GM19035 (cell line): ENCODE data around the gene ZBTB40.

Source experiments
- ATAC-seq: cut with Tn5 transposase; IDR thresholded peaks from one replicate; pipeline ENCODE4 v1.9.1; 2021; ENCODE audit not compliant: unreplicated experiment

ZBTB40 gene

DNA sequence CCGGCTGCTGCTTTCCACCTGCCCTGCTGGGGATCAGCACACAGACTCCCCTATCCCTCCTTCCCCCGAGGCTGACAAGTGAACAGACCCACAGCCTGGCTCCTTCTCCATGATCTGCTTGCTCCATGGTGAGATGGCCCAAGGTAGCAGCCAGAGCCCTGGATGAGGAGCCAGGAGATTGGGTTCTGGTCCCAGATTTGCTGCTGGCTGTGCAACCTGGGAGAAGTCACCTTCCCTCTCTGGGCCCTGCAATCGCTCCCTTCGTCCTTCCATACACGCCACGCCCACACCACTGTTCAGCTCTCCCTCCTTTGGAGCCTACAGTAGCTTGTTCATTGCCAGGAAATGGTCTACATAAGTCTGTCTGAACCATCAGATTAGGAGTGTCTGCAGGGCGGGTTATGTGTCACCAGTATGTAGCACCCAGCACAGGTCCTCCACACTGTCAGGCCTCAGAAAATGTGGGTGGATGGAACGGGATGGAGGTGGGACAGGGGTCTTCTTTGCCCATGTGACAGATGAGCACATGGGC lies 102.4 kb downstream of the ZBTB40 start:
- ATAC-seq: no peak

GRCh38 chr1:22555371-22555656 lies 103.7 kb downstream of the ZBTB40 start:
- ATAC-seq: no peak

DNA sequence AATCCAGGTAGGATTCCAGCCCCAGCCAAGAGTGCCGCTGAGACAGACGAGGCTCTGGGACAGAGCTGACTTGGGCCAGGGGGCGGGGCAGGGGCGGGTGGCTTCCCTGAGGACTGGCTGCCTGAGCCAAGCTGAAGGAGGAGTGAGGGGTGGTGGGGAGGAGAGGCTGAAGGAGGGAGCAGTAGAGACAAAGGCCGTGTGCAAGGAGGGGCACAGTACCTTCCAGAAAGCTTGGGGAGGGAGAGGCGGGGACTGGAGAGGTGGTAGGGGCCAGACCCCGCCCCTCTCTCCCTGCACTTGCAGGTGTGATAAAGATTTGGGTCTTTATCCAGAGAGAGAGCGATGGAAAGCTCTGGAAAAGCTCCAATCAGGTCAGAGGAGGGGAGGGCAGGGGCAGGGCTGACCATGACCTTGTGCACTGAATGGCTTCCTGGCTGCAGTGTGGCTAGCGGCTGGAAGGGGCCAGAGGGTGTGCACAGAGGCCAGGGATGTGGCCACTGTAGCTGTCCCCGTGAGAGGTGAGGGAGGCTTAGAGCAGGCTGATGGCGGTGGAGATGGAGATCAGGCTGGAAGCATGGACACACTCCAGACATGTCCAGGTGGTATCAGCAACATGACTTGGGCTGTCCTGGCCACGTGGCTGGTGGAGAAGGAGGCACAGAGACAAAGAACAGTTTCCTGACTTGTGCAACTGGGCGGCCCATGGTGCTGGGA lies 104.9 kb downstream of the ZBTB40 start:
- no peak for ATAC-seq

DNA sequence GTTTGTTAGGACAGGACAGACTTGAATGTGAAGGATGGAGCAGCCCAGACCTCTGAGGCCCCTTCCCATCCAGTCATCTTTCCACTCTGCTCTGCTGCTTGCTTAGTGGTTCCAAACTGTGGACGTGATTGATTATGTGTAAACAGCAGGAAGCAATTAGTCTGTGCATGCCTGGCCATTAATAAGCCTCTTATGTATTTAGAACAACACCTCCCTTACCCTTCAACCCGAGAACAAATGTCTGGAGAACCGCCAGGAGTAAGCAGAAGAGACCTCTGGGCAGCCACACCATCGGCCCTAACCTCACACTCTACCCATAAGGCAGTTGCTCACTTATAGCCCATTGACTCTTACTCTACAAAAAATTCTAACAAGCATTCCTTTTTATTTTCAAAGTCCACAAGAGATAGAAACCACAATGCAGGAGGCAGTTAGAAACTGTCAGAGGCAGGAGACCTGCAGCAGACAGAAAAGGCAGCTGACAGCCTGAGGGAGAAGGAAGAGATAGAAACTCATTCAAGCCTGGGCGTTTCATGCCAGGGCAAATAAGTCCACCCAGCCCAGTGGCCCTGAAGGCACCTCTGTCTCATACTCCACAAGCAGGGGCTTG lies 105.8 kb downstream of the ZBTB40 start:
- no peak for ATAC-seq

DNA sequence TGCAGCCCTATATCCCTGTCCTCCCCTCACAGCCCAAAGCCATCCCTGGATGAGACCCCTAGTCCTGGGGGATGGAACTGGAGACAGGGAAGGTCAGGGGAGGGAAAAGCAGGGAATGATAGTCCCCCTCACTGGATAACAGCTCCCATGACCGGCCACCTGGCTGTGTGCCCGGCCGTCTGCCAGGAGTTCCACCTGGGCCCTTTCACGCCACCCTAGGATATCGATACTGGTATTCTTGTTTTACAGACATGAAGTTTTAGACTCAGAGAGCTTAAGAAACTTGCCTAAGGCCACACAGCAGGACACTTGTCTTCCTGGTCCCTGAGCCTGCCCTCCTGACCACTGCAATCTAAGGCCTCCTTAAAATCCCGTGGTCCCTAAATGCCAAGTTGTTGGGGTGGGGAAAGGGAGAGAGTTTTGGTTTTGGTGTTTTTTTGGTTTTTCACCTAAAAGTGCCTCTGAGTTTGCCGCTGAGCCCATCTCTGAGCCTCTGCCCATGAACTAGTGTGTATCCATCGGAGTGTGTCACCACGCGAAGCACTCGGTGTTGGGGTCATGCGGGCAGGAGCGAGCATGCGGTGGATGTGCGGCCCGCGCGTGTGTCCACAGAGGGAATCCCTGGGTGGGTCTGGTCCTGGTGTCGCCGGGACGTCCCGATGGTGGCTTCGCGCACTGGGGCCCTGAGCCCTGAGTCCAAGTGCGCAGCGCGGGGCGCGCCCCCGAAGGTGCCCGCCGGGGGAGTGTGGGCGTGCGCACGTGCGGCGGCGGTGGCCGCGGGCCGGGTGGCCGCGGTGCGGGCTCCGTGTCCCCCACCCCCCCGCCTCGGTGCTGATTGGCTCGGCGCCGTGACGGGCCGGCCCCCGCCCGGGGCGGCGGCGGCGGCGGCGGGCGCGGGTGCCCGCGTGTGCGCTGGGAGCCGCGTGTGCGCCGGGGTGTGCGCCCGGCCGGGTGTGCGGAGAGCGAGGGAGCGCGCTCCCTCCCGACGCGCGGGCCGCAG lies 111.2 kb downstream of the ZBTB40 start, which contains the start of gene EPHA8:
Gene EPHA8, plus strand, starts transcription at position 906 of the 1,000 bp plus-strand sequence. CDS start 147 bp downstream, outside the sequence.
- ATAC-seq: no peak

DNA sequence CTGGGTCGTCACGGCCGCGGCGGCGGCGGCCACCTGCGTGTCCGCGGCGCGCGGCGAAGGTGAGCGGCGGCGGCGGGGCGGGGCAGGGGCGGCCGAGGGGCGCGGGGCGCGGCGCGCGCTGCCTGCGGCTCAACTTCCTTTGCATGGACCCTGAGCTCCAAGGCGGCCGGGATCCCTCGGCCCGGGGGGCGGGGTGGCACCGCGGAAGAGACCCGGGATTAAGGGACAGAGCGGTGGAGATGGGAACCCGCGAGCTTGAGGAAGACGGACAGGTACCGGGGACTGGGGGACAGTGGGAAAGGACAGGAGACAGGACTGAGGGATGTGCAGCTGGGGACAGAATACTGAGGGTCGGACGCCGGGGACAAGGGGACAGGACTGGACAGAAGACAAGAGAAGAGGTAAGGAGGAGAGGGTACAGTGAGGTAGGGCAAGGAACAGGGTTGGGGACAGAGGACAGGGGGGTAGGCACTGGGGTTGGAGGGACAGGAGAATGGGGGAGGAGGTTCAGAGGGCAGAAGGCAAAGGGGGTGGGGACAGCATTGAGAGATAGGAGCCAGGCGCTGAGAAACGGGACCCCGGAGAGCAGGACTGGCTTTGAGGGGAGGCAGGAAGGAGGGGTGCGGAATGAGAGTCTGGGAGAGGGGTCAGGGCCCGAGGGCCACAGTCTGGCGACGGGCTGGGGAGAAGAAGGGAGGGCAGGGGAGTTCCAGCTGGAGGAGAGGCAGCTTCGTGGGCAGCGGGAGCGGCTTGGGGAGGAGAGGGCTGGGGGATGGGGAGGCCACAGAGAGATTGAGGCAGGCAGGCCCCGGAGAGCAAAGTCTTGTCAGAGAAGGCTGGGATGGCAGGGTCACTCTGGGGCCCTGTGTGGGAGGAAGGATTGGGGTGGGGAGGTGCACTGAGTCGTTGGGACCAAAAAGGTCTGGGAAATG lies 112.3 kb downstream of the ZBTB40 start:
- no peak for ATAC-seq

DNA sequence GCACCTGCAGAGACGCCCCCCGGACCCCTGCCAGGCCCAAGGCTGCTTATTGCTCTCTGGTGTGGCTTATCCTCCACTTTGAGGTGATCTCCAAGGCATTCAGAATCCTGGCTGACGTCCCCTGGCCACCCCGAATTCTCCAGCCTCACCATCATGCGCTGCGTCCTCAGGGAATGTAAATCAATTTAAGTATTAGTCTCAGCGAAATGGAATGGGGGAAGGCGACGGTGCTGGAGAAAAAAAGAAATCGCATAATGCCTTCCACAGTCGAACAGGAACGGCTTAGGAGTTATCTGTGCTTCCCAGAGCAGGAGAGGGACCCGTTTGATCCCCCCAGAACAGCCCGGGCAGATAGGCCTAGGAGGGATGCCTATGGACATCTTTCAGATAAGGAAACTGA lies 114.5 kb downstream of the ZBTB40 start:
- no peak for ATAC-seq

- ATAC-seq: no peak
Measured at GRCh38 chr1:22567197-22567596, 115.5 kb downstream of the ZBTB40 start.

DNA sequence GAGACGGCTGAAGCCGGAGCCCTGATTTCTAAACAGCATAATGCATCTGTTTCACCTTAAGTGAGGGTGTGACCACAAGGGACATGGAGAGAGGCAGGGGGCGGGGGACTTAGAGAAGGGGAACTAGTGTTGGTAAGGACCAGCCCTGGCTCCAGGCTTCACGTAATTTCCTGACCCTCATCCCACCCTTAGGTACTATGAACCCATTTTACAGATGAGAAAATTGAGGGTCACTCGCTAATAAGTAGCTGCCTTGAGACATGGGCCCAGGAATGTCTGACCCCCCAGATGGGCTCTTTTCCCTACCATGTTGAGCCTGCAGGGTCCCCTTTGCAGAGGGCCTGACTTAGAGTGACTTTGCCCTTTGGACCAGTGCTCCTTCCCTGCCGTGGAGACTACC lies 116.3 kb downstream of the ZBTB40 start:
- no peak for ATAC-seq

DNA sequence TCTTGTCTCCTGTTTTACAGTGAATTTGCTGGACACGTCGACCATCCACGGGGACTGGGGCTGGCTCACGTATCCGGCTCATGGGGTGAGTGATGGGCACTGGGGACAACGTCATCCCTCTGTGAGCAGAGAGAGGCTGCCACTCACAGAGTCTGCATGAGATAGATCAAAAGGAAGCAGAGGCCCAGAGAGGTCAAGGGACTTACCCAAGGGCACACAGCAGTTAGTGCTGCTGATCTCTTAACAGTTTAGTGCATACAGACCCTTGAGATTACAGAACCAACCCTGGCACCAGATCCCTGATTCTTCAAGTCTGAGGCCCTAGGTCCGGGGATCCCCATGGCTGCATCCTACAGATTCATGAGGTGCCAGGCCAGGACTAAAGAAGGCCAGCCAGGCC lies 117.6 kb downstream of the ZBTB40 start:
- no peak for ATAC-seq

DNA sequence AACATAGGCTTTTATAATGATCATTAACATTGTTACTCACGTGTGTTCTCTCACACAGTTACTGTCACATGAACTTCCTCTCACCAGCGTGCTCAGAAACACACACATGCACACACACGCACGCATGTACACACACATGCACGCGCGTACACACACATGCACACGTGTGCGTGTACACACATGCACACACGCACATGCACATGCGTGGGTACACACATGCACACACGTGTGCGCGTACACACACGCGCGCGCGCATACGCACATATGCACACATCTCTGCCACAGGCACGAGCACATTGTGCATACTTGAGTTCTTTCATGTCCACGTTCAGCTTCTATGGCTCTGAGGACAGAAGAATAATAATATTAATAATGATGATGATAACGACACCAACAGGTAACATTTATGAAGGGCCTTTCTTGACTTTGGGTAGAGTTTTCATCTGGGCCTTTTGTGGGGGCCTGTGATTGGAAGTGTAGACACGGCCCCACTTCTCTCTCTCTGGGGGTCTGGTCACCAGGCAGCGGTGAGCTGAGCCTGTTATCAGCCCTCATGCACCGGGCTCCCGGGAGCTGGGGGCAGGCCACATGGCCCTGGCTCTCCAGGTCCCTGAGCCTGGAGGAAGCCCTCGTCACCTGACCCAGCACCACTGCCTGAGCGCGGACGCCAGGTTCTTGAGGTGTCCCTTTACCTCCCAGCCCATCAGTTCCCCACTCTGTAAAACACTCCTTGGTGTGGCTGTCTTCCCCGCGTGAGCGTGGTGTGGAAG lies 118.7 kb downstream of the ZBTB40 start:
- no peak for ATAC-seq

DNA sequence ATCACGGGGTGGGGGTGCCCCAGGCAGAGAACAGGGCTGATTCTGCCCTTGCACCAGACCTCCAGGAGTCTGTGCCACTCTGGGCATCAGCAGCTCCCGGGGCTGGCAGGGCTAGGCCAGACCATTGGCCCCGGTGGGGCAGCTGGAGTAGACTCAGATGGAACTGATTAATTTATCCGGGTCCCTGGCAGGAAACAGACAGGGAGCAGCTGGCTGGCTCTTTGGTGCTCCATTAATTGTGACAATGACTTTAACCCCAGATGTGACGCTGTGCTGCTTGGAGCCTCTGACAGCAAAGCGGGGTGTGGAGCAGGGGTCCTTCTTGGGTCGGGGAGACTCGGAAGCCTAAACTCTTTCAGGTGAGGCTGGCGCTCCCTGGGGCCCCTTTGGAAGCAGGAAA lies 121.2 kb downstream of the ZBTB40 start:
- ATAC-seq: no peak

DNA sequence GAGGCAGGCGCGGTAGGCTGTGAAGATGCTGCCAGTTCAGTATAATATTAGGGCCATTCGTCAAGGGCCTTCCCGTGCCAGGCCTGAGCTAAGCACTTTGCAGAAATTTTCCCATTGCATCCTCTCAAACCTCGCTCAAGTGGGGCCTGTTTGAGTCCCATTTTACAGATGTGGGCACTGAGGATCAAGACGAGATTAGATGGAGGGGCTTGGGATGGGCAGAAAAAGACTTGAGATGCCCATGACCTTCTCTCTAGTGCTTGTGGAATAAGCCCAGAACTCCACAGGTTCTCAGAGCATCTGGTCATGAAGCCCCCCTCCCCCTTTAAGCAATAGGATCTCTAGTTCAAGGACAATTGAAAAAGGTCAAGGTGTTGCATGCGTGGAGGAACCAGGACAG lies 121.6 kb downstream of the ZBTB40 start:
- no peak for ATAC-seq

DNA sequence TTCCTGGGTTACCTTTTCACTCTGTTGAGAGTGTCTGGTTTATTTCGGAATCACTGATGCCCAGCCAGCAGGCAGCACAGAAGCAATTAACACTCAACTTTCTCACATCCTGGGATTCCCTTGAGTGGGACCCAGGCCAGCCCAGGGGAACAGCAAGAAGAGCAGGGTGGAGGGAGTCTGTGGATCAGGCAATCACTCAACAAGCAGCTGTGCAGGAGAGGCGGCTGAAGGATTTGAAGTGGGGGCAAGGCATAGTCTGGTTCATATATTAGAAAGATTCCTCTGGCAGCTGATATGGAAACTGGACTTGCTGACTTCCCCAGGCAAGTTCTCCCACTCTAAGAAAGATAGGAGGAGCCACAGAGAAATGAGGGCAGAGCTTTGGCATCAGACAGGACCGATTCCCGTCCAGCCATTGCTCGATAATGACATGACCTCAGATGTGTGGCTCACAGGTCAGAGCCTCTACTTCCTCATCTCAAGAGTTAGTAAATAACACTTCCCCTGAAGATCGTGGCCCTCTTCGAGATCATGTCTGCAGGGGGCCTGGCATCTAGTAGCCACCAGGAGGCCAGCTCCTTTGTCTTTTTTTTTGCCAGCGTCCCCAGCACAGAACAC lies 124.0 kb downstream of the ZBTB40 start:
- ATAC-seq: no peak

- no peak for ATAC-seq
Measured at GRCh38 chr1:22576150-22576544, 124.5 kb downstream of the ZBTB40 start.

- ATAC-seq: no peak
Measured at GRCh38 chr1:22576617-22577016, 125.0 kb downstream of the ZBTB40 start.

- no peak for ATAC-seq
Measured at GRCh38 chr1:22578732-22579361, 127.2 kb downstream of the ZBTB40 start.

DNA sequence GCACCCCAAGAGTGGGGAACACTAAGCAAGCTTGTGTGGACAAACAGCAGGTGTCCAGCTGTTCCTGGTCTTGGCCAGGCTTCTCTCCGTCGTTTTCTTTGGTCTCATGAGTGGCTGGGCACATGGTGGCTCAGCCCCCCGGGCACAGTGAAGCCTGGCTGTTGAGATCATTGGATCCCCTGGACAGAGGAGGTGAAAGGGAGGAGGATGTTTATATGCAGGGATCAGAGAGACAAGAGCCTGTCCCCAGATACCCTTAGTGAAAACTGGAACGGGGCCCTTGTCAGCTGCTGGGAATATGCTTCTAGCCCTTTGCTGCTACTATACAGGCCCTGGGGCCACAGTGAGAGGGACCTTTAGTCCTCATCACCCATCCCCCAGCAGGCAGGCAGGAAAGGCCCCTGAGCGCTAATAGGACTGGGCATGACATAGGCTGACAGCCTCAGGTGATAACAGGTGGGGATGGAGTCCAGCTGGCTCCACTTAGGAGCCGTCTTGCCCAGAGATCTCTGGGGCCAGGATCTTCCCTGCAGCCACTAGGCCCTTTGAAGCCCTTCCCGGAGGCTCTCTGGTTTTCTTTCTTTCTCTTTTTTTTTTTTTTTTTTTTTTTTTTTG lies 128.0 kb downstream of the ZBTB40 start:
- ATAC-seq: no peak
